ENCODE measurements around the gene SUSD1.

The SUSD1 gene

GRCh38 chr9:112035166-112035826 is 139.8 kb downstream of the SUSD1 start:
- no peak for DNase-seq

DNA sequence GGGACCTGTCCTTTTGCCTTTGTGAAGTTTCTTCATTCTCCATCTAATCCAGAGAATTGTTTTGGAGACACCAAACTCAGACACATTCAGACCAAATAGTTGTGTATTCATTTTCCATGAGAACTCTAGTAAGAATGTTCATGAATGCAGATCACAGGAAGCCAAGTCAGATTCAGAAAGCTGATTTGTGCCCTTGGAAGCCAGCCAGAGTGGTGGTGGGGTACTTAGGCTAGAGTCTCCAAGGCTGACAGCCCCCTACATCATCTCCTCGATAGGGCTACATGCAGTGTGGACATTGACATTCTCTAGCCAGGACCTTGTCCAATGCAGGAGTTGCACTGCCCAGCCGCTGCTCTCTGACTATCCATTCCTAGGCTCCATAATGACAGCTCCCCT is 140.9 kb downstream of the SUSD1 start:
- no peak for DNase-seq

DNA sequence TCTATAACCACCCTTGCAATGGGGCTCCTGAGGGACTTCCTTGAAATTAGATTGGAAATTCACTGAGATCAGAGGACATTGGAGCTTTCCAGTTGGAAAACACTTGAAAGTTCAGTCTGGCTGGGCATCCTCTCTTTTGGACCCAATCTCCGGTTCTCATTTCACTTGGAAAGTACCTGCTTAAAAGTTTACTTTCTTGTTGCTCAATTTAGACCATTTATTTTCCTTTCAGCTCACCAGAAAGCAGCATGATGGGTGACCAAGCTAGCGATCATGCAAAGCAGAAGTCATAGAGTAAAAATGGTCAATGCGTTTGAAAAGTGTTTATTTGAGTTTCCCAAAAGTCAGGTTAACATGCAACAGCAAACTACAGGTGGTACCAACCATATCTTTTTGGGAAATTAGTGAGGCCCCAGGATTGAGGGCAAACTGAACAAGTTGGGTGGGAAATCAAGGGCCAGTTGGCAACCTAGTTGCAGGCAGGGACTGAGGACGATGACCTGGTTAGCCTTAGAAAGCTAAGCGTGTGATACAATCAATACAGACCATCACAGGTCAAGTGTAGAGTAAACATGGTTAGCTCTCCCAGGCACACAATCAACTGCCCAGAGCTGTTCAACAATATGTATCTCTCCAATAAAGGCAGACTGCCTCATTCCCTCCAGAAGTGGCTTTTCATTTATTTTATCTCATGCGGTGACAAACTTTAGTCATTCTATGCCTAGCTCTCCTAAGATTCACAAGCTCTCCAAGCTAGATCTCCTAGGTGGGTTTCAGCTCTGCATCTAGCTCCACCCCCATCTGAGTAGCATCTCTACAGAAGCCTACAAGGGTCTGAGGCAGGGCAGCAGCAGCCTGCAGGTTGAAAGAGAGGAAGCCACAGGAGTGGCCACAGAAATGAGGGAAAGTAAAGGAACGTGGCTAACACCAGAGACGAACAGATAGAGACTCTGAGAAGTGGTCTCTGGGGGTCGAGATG is 141.6 kb downstream of the SUSD1 start:
- DNase-seq, result no peak

- DNase-seq, result no peak
Observed at GRCh38 chr9:112032743-112033142, 142.4 kb downstream of the SUSD1 start.

GRCh38 chr9:112032009-112032408 is 143.1 kb downstream of the SUSD1 start:
- DNase-seq, result no peak

- DNase-seq, result no peak
Observed at GRCh38 chr9:112031400-112031799, 143.7 kb downstream of the SUSD1 start.

DNA sequence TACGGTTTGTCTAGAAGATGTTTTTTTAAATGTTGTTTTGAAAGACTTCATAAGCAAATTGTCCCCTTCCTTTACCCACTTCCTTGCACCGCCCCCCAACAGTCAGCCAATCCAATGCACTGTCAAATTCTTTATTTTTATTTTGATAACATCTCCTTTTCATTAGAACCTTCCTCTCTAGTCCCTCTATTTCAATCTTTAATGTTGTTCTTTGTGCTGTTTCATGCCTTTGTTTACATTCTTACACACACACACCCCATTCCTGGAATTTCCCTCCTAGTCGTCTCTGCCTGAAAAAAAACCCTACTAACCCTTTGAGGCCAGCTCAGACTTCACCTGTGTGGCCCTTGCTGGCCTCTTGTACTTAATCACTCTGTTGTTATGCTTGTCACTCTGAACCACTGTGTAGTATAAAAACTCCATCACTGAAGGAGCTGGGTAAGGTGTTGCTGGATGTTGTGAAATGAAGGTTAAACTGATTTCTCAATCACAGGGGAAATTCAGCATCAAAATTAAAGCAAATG is 145.1 kb downstream of the SUSD1 start:
- no peak for DNase-seq

GRCh38 chr9:112028242-112029221 is 146.6 kb downstream of the SUSD1 start:
- no peak for DNase-seq

DNA sequence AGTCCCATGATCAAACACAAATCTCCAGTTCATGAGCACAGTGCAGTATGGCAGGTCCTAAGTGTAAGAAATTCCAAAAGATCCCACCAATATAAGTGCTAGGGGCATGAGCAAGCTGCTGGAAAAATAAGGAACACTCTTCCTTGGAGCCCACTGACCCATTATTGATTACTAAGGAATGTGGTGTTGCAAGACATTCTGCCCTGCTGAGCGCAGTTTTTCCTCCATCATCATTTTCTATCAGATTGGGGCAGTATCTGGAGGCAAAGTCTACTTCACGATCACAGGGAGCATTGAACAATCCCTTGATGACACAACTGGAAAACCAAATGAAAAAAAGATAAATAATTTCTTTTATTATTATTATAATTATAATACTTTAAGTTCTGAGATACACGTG is 149.2 kb downstream of the SUSD1 start:
- no peak for DNase-seq

- no peak for DNase-seq
Observed at GRCh38 chr9:112021742-112022141, 153.4 kb downstream of the SUSD1 start.

- DNase-seq, result no peak
Observed at GRCh38 chr9:112020680-112021596, 154.2 kb downstream of the SUSD1 start.

- DNase-seq, result no peak
Observed at GRCh38 chr9:112017878-112018277, 157.2 kb downstream of the SUSD1 start.

DNA sequence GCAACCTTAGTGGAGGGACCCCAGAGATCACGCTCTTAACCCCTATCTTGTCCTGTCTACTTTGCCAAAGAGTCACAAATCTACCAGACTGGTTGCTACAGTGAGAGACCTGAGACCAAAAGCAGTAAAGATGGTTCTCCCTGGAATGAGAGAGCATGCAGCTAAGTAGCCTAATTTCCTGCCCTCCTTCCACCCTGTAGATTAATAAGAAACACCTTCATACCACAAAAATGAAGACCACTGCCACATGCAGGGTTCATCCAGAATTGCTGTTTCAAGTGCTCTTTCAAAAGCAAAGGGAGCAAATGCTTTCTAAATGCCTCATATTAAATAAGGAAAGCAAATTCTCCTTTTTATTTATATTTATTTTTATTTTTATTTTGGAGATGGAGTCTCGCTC is 159.4 kb downstream of the SUSD1 start:
- DNase-seq, result no peak

DNA sequence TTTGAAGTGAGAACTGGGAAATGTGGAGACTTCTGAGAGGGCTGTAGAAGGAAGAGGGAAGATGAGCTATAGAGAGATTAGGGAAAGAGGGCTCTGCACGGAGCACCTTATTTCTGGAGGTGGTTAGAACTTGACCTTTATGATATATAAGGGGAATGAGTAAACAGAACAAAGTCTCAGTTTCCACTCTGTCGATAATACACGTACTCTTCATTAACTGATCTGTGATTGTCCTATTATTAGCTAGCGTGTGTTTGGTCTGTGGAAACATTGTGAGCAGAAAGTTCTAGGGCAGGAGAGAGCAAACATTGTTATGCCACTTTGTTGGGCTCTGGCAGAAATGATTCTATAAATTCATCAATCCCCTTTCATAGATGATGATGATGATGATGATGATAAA is 159.9 kb downstream of the SUSD1 start:
- no peak for DNase-seq

GRCh38 chr9:112013266-112013665 is 161.8 kb downstream of the SUSD1 start:
- no peak for DNase-seq

GRCh38 chr9:112012026-112012902 is 162.8 kb downstream of the SUSD1 start:
- DNase-seq, result no peak

GRCh38 chr9:112011051-112011620 is 164.0 kb downstream of the SUSD1 start:
- DNase-seq, result no peak

GRCh38 chr9:112010537-112010936 is 164.6 kb downstream of the SUSD1 start:
- DNase-seq, result no peak

DNA sequence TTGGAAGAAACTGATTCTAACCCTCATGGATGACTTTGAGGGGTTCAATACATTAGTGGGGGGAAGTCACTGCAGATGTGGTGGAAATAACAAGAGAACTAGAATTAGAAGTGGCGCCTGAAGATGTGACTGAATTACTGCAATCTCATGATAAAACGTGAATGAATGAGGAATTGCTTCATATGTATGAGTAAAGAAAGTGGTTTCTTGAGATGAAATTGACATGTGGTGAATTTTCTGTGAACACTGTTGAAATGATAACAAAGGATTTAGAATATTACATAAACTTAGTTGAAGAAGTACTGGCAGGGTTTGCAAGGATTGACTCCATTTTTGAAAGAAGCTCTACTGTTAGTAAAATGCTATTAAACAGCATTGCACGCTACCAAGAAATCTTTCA is 165.4 kb downstream of the SUSD1 start:
- no peak for DNase-seq
